ENCODE results near the gene SMIM15. TPM values are rescaled to one million over a fixed set of nuclear protein-coding genes. Genes with fewer than 3 reads are reported as not detected.
A peak's percentile ranks its signal among the peaks of the same experiment; 100 is the strongest.

SMIM15 gene
- total and polyA plus RNA-seq, 4 donors, result 27.1 to 50.3 (median 34.4) TPM

DNA sequence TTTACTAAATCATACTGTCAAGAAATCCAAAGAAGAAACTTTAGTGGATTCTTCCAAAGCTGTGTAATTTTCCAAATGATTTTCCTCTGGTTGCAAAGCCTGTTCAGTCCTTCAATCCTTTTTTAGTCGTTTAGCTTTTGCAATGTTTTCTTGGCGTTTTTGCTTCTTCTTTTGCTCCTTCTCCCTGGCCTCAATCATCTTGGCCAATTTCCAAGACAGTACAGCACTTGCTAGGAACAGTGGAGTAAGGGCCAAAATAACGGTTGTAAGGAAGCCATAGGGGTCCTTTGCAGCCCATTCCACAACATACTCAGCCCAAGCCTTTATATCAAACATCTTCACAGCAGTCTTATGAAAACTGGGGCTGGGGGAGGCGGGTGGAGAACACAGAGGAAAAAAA lies 2.4 kb downstream of the SMIM15 start:
- no peaks in the 10 kb centered on the region for H3K9me3 ChIP-seq (ENCODE audit: control insufficient read depth in 4 of 4, insufficient read depth in 3 of 4, low read length in 3 of 4)
- no peak overlapping the region for H3K4me3 ChIP-seq
- H3K36me3 ChIP-seq (ENCODE audit: control insufficient read depth in 4 of 4, insufficient read depth in 4 of 4, low read length in 4 of 4), result peaks cover 2 to 18% (median 3%) of the 10 kb centered on the region in 4 donors
- TF ChIP-seq, protein P1, sequence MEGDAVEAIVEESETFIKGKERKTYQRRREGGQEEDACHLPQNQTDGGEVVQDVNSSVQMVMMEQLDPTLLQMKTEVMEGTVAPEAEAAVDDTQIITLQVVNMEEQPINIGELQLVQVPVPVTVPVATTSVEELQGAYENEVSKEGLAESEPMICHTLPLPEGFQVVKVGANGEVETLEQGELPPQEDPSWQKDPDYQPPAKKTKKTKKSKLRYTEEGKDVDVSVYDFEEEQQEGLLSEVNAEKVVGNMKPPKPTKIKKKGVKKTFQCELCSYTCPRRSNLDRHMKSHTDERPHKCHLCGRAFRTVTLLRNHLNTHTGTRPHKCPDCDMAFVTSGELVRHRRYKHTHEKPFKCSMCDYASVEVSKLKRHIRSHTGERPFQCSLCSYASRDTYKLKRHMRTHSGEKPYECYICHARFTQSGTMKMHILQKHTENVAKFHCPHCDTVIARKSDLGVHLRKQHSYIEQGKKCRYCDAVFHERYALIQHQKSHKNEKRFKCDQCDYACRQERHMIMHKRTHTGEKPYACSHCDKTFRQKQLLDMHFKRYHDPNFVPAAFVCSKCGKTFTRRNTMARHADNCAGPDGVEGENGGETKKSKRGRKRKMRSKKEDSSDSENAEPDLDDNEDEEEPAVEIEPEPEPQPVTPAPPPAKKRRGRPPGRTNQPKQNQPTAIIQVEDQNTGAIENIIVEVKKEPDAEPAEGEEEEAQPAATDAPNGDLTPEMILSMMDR (IDR thresholded peaks at IDR 0.05; ENCODE audit: control extremely low read depth, extremely low read depth), result no peak
- H3K4me1 ChIP-seq (ENCODE audit: control insufficient read depth in 5 of 5, insufficient read depth in 5 of 5, low read length in 5 of 5), result peaks cover 6 to 27% (median 8%) of the 10 kb centered on the region in 5 donors
- ATAC-seq (ENCODE audit: insufficient read depth, low FRiP score) (no peak), DNase-seq (peak in 1 of 3 donors; percentile 36)
- H3K9ac ChIP-seq (ENCODE audit: insufficient read depth in 1 of 2, low read length in 2 of 2), result no peak overlapping the region
- H3K27ac ChIP-seq (ENCODE audit: low read depth in 1 of 2, low read length in 1 of 2), result no peak overlapping the region
- H3K27me3 ChIP-seq (ENCODE audit: control insufficient read depth in 3 of 3, insufficient read depth in 3 of 3, low read length in 2 of 3), result no peaks in the 10 kb centered on the region
- 25 to 46% methylated on average over 4 of the region's 4 CpGs for WGBS, 2 donors

DNA sequence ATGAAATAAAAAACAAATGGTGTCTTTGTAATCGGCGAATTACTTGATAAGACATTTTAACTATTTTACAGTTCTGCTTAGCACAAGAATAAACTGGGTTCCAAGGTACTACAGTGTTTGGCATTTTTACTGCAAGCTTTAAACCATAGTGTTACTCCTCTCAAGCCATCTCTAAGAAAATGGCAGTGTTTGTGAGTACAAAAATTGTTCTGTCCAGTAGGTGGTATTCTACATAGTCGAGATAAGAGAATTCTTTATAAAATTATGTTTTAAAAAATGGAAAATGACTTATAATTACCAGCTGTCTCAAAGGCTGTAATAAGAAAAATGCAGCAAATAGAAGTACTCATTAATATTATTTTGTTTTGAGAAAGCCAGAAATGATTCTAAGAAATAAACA lies 3.2 kb downstream of the SMIM15 start:
- no peaks in the 10 kb centered on the region for H3K27me3 ChIP-seq (ENCODE audit: control insufficient read depth in 3 of 3, insufficient read depth in 3 of 3, low read length in 2 of 3)
- TF ChIP-seq, protein P1 (IDR thresholded peaks at IDR 0.05; ENCODE audit: control extremely low read depth, extremely low read depth), result no peak
- 93 to 97% methylated on average over 3 of the region's 3 CpGs for WGBS, 2 donors
- no peak overlapping the region for H3K4me3 ChIP-seq
- DNase-seq, result no peak
- H3K4me1 ChIP-seq (ENCODE audit: control insufficient read depth in 5 of 5, insufficient read depth in 5 of 5, low read length in 5 of 5), result peaks cover 5 to 27% (median 7%) of the 10 kb centered on the region in 5 donors
- ATAC-seq (ENCODE audit: insufficient read depth, low FRiP score), result no peak
- peaks cover 2 to 18% (median 3%) of the 10 kb centered on the region in 4 donors for H3K36me3 ChIP-seq (ENCODE audit: control insufficient read depth in 4 of 4, insufficient read depth in 4 of 4, low read length in 4 of 4)
- no peaks in the 10 kb centered on the region for H3K9me3 ChIP-seq (ENCODE audit: control insufficient read depth in 4 of 4, insufficient read depth in 3 of 4, low read length in 3 of 4)
- no peak overlapping the region for H3K9ac ChIP-seq (ENCODE audit: insufficient read depth in 1 of 2, low read length in 2 of 2)
- no peak overlapping the region for H3K27ac ChIP-seq (ENCODE audit: low read depth in 1 of 2, low read length in 1 of 2)

DNA sequence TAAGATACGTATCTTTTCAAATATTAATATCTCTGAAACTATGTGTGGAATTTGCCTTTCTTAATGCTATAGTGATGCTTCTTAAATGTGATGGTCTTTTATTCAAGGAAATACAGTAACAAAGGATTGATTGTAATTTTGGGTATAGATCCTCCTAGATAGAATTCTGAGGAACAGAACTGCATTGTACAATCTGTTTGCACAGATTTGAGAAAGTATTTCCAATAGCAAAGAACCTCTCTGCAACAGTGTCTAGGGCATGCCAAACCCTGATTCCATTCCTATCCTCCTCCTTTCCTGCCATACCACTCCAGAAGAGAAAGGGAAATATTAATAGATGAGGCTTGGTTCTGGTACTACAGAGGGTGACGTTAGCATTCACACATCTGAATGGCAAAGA lies 10.4 kb downstream of the SMIM15 start:
- DNase-seq (no peak), ATAC-seq (ENCODE audit: insufficient read depth, low FRiP score) (no peak)
- no peaks in the 10 kb centered on the region for H3K27me3 ChIP-seq (ENCODE audit: control insufficient read depth in 3 of 3, insufficient read depth in 3 of 3, low read length in 2 of 3)
- WGBS, 2 donors, result 87 to 91% methylated on average over 2 of the region's 2 CpGs
- no peak overlapping the region for H3K9ac ChIP-seq (ENCODE audit: insufficient read depth in 1 of 2, low read length in 2 of 2)
- H3K36me3 ChIP-seq (ENCODE audit: control insufficient read depth in 4 of 4, insufficient read depth in 4 of 4, low read length in 4 of 4), result no peaks in the 10 kb centered on the region
- H3K9me3 ChIP-seq (ENCODE audit: control insufficient read depth in 4 of 4, insufficient read depth in 3 of 4, low read length in 3 of 4), result no peaks in the 10 kb centered on the region
- TF ChIP-seq, protein P1 (IDR thresholded peaks at IDR 0.05; ENCODE audit: control extremely low read depth, extremely low read depth), result no peak
- no peak overlapping the region for H3K27ac ChIP-seq (ENCODE audit: low read depth in 1 of 2, low read length in 1 of 2)
- H3K4me3 ChIP-seq, result no peak overlapping the region
- peaks cover 0 to 1% (median 0%) of the 10 kb centered on the region in 5 donors for H3K4me1 ChIP-seq (ENCODE audit: control insufficient read depth in 5 of 5, insufficient read depth in 5 of 5, low read length in 5 of 5)

DNA sequence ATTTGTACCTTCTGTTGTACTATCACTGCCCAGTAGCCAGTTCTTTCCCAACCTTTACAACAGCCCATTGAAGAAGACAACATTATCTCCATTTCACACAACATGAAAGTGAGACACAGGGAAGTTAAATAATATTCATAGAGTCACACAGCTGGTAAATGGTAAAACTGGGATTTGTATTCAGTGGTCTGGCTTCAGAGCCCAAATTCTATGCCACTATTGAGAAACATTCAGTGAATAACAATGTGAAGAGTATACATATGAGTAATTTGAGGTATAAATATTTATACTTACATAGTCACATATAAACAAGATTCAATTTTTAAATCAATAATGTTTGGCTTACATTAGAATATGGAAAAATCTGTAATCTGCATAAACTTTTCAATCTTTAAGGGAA lies 13.8 kb downstream of the SMIM15 start:
- no peaks in the 10 kb centered on the region for H3K27me3 ChIP-seq (ENCODE audit: control insufficient read depth in 3 of 3, insufficient read depth in 3 of 3, low read length in 2 of 3)
- H3K36me3 ChIP-seq (ENCODE audit: control insufficient read depth in 4 of 4, insufficient read depth in 4 of 4, low read length in 4 of 4), result no peaks in the 10 kb centered on the region
- no peak overlapping the region for H3K4me3 ChIP-seq
- H3K27ac ChIP-seq (ENCODE audit: low read depth in 1 of 2, low read length in 1 of 2), result no peak overlapping the region
- TF ChIP-seq, protein P1 (IDR thresholded peaks at IDR 0.05; ENCODE audit: control extremely low read depth, extremely low read depth), result no peak
- DNase-seq (no peak), ATAC-seq (ENCODE audit: insufficient read depth, low FRiP score) (no peak)
- H3K9ac ChIP-seq (ENCODE audit: insufficient read depth in 1 of 2, low read length in 2 of 2), result no peak overlapping the region
- no peaks in the 10 kb centered on the region for H3K4me1 ChIP-seq (ENCODE audit: control insufficient read depth in 5 of 5, insufficient read depth in 5 of 5, low read length in 5 of 5)
- no peaks in the 10 kb centered on the region for H3K9me3 ChIP-seq (ENCODE audit: control insufficient read depth in 4 of 4, insufficient read depth in 3 of 4, low read length in 3 of 4)

Measured in lung (tissue), 12 donors.